ENCODE data around the gene SLC8A2.
"Not testable (repeated sequence)": the region's sequence is repeated elsewhere in the genome, so short reads cannot be mapped to it uniquely, and the experiment has no call there.

The SLC8A2 gene

DNA sequence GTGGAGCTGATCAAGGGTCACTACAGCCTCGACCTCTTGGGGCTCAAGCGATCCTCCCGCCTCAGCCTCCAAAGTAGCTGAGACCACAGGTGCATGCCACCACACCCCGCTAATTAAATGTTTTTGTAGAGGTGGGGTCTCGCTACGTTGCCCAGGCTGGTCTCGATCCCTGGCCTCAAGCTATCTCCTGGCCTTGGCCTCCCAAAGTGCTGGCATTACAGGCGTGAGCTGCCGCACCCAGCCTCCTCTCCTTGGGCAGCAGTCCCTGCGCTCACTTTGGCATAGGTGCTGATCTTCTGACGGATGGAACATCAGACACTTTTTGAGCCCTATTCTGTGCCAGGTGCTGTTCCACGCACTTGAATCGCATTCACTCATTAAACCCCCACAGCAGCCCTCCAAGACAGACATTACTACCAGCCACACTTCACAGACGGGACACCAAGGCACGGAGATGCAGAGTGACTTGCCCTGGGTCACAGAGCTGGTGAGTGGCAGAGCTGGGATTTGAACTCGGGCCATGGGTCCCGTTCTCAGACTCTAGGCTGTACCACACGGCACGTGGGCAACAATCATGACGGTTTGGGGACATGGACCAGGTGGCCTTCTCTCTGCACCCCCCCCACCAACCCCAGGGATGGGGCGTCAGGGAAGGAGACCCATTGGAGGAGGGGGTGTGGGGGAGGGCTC, 55.6 kb downstream of the SLC8A2 start:
- H3K27ac ChIP-seq: no peak overlapping the region
- no peak overlapping the region for H3K4me3 ChIP-seq
- H3K36me3 ChIP-seq: peaks cover 0 to 8% (median 0%) of the 10 kb centered on the region in 3 donors
- TF ChIP-seq, protein P1, sequence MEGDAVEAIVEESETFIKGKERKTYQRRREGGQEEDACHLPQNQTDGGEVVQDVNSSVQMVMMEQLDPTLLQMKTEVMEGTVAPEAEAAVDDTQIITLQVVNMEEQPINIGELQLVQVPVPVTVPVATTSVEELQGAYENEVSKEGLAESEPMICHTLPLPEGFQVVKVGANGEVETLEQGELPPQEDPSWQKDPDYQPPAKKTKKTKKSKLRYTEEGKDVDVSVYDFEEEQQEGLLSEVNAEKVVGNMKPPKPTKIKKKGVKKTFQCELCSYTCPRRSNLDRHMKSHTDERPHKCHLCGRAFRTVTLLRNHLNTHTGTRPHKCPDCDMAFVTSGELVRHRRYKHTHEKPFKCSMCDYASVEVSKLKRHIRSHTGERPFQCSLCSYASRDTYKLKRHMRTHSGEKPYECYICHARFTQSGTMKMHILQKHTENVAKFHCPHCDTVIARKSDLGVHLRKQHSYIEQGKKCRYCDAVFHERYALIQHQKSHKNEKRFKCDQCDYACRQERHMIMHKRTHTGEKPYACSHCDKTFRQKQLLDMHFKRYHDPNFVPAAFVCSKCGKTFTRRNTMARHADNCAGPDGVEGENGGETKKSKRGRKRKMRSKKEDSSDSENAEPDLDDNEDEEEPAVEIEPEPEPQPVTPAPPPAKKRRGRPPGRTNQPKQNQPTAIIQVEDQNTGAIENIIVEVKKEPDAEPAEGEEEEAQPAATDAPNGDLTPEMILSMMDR (IDR thresholded peaks at IDR 0.05): no peak
- no peaks in the 10 kb centered on the region for H3K9me3 ChIP-seq
- DNase-seq: no peak
- intact Hi-C loops (cut with DNase I; ENCODE audit: low total_unique reads): no loop called here
- peaks cover 0 to 75% of the 10 kb centered on the region in 2 donors for H3K27me3 ChIP-seq
- H3K4me1 ChIP-seq: peaks cover 0 to 23% (median 9%) of the 10 kb centered on the region in 4 donors

DNA sequence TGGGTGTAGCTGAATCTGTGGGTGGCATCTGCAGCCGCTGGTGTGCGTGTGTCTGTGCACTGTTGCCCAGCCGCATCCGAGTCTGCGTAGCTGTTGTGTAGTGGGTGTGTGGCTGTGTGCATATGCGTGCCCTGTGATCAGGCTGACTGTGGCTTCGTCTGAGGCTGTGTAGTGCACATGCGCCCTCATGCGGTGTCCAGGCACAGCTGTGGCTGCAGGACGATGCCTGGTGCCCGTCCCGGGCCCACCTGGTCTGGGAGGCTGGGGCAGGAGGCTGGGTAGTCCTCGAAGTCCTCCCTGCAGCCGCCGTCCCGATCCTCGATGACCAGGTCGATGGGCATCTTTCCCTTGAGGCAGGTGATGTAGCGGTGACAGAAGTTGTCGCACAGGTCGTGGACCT, 57.2 kb downstream of the SLC8A2 start:
- intact Hi-C loops (cut with DNase I; ENCODE audit: low total_unique reads): no loop called here
- TF ChIP-seq, protein P1 (IDR thresholded peaks at IDR 0.05): no peak
- H3K27ac ChIP-seq: no peak overlapping the region

GRCh38 chr19:47413941-47414340, 57.8 kb downstream of the SLC8A2 start:
- TF ChIP-seq, protein P1 (IDR thresholded peaks at IDR 0.05): no peak
- Histone ChIP-seq H3K27ac (no peak overlapping the region), H3K27me3 (peaks cover 0 to 54% of the 10 kb centered on the region in 2 donors), H3K4me1 (peaks cover 0 to 10% (median 6%) of the 10 kb centered on the region in 4 donors), H3K9me3 (no peaks in the 10 kb centered on the region), H3K36me3 (peaks cover 0 to 8% (median 0%) of the 10 kb centered on the region in 3 donors), H3K4me3 (no peak overlapping the region)
- DNase-seq: no peak
- intact Hi-C loops (cut with DNase I; ENCODE audit: low total_unique reads): no loop called here

More for the DNA sequence above, 57.2 kb downstream of the SLC8A2 start:
- peaks cover 0 to 8% (median 0%) of the 10 kb centered on the region in 3 donors for H3K36me3 ChIP-seq
- H3K4me3 ChIP-seq: no peak overlapping the region
- H3K4me1 ChIP-seq: peaks cover 0 to 15% (median 8%) of the 10 kb centered on the region in 4 donors
- H3K27me3 ChIP-seq: peaks cover 0 to 59% of the 10 kb centered on the region in 2 donors
- DNase-seq: no peak
- no peaks in the 10 kb centered on the region for H3K9me3 ChIP-seq

DNA sequence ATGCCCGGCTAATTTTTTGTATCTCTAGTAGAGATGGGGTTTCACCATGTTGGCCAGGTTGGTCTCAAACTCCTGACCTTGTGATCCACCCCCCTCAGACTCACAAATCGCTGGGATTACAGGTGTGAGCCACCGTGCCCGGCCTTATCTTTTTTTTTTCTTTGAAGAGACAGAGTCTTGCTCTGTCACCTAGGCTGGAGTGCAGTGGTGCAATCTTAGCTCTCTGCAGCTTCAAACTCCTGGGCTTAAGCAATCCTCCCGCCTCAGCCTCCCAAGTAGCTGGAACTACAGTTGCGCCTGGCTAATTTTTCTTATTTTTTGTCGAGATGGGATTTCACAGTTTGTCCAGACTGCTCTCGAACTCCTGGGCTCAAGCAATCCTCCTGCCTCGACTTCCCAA, 60.0 kb downstream of the SLC8A2 start:
- H3K36me3 ChIP-seq; DNase-seq; H3K4me3 ChIP-seq; intact Hi-C loops (cut with DNase I; ENCODE audit: low total_unique reads); H3K27ac ChIP-seq; H3K9me3 ChIP-seq; H3K4me1 ChIP-seq: not testable (repeated sequence)
- peaks cover 0 to 52% of the 10 kb centered on the region in 2 donors for H3K27me3 ChIP-seq

DNA sequence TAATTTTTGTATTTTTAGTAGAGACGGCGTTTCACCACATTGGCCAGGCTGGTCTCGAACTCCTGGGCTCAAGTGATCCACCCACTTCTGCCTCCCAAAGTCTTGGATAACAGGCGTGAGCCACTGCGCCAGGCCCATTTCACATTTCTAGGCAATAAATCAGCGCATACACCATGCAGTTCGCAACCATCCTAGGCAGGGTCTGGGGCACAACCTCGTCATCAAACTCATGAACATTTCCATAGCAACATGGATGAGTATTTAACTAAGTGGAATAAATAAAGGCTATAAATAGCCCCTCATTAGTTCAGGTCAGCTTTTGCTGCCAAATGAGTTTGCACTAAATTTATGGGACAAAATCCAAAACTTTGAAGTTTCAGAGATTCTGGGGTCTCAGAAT, 60.6 kb downstream of the SLC8A2 start:
- no peak for DNase-seq
- Histone ChIP-seq H3K4me3 (no peak overlapping the region), H3K27me3 (peaks cover 0 to 52% of the 10 kb centered on the region in 2 donors), H3K4me1 (no peaks in the 10 kb centered on the region), H3K27ac (no peak overlapping the region), H3K9me3 (no peaks in the 10 kb centered on the region), H3K36me3 (peaks cover 0 to 8% (median 0%) of the 10 kb centered on the region in 3 donors)
- intact Hi-C loops (cut with DNase I; ENCODE audit: low total_unique reads): no loop called here
- TF ChIP-seq, protein P1 (IDR thresholded peaks at IDR 0.05): no peak

DNA sequence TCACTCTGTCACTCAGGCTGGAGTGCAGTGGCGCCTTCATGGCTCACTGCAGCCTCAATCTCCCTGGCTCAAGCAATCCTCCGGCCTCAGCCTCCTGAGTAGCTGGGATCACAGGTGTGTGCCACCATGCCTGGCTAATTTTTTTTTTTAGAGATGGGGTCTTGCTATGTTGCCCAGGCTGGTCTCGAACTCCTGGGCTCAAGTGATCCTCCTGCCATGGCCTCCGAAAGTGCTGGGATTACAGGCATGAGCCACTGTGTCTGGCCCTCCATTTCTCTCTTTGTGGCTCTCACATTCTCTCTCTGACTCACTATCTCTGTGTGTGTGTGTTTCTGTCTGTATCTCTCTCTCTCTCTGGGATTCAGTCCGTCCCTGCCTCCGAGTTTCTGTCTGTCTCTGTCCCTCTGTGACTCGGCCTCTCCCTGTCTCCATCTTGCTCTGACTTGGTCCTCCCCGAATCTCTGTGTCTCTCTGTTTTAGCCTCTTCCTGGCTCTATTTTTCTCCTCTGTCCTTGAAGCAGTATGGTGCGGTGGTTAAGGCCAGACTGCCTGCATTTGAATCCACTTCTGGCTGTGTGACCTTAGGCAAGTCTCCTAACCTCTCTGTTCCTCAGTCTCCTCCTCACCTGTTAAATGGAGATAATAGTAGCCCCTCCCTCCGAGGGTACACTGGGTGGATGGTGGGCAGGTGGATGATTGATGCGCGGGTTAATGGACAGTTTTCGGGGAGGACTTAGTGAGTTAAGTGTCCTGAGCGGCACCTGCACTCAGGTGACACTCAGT, 63.3 kb downstream of the SLC8A2 start:
- TF ChIP-seq, protein P1 (IDR thresholded peaks at IDR 0.05): no peak
- no peaks in the 10 kb centered on the region for H3K36me3 ChIP-seq
- H3K27ac ChIP-seq: no peak overlapping the region
- intact Hi-C loops (cut with DNase I; ENCODE audit: low total_unique reads): no loop called here
- H3K27me3 ChIP-seq: peaks cover 0 to 53% of the 10 kb centered on the region in 2 donors
- H3K4me3 ChIP-seq: no peak overlapping the region
- H3K9me3 ChIP-seq: no peaks in the 10 kb centered on the region
- no peak for DNase-seq
- no peaks in the 10 kb centered on the region for H3K4me1 ChIP-seq
